Non-pigmented ciliary epithelial cell (primary cell): ENCODE results near the gene YWHAG.
"Not testable (repeated sequence)": the region's sequence is repeated elsewhere in the genome, so short reads cannot be mapped to it uniquely, and the experiment has no call there.

Experiments used
- DNase-seq: peaks from one replicate; pipeline ENCODE4 v3.0.0-alpha.2; 2010; ENCODE audit warnings: low read depth

Gene YWHAG

GRCh38 chr7:76294344-76295024 lies 64.3 kb downstream of the YWHAG start:
- DNase-seq: peak; percentile 81

- no peak for DNase-seq
These were observed 65.3 kb downstream of the YWHAG start for GRCh38 chr7:76293407-76293901.

- not testable (repeated sequence) for DNase-seq
These were observed 65.9 kb downstream of the YWHAG start for GRCh38 chr7:76292911-76293310.

- no peak for DNase-seq
These were observed 66.6 kb downstream of the YWHAG start for GRCh38 chr7:76292213-76292573.

- DNase-seq: peak; percentile 95
These were observed 67.2 kb downstream of the YWHAG start for GRCh38 chr7:76291351-76292212.

- DNase-seq: not testable (repeated sequence)
These were observed 67.9 kb downstream of the YWHAG start for GRCh38 chr7:76290847-76291350.

GRCh38 chr7:76286842-76287403 lies 71.9 kb downstream of the YWHAG start:
- no peak for DNase-seq

GRCh38 chr7:76285604-76286374 lies 73.0 kb downstream of the YWHAG start:
- DNase-seq: no peak

- DNase-seq: no peak
These were observed 75.3 kb downstream of the YWHAG start for GRCh38 chr7:76283254-76284159.

GRCh38 chr7:76282344-76283253 lies 76.2 kb downstream of the YWHAG start:
- no peak for DNase-seq

- DNase-seq: no peak
These were observed 77.0 kb downstream of the YWHAG start for GRCh38 chr7:76281706-76282343.

GRCh38 chr7:76281006-76281705 lies 77.6 kb downstream of the YWHAG start:
- DNase-seq: no peak

- DNase-seq: no peak
These were observed 78.4 kb downstream of the YWHAG start for GRCh38 chr7:76280408-76280807.

- no peak for DNase-seq
These were observed 80.3 kb downstream of the YWHAG start for GRCh38 chr7:76278540-76278939.
